KMS-11 (cell line): ENCODE data around the gene FAM32A.
A peak's percentile ranks its signal among the peaks of the same experiment; 100 is the strongest.

ENCODE experiments used
- H2AFZ ChIP-seq: fragments of 200-600 bp; sonication (generic); 2 replicates; pipeline ENCODE4 v1.6.1; 2016; ENCODE audit warnings: antibody characterized with exemption, mixed run types, low read depth
- H3K27ac ChIP-seq: fragments of 200-600 bp; sonication (generic); 2 replicates; pipeline ENCODE4 v1.6.1; 2016; ENCODE audit warnings: mild to moderate bottlenecking, mixed run types
- H3K27me3 ChIP-seq: fragments of 200-600 bp; sonication (generic); 2 replicates; pipeline ENCODE4 v1.6.1; 2017; ENCODE audit warnings: mild to moderate bottlenecking, low read depth, mixed run types, moderate library complexity; ENCODE audit not compliant: insufficient read depth
- H3K36me3 ChIP-seq: fragments of 200-600 bp; sonication (generic); 2 replicates; pipeline ENCODE4 v1.6.1; 2017; ENCODE audit warnings: mild to moderate bottlenecking, mixed run types; ENCODE audit not compliant: insufficient read depth
- H3K4me1 ChIP-seq: fragments of 200-600 bp; sonication (generic); 2 replicates; pipeline ENCODE4 v1.6.1; 2016; ENCODE audit warnings: mild to moderate bottlenecking, low read depth, mixed run types; ENCODE audit not compliant: poor library complexity, severe bottlenecking
- H3K4me2 ChIP-seq: fragments of 200-600 bp; sonication (generic); 2 replicates; pipeline ENCODE4 v1.7.0; 2016; ENCODE audit warnings: mild to moderate bottlenecking, mixed run types
- H3K4me3 ChIP-seq: fragments of 200-600 bp; sonication (generic); IDR thresholded peaks from 2 replicates; pipeline ENCODE4 v1.6.1; 2017; ENCODE audit warnings: low read depth, low read length, mixed read lengths; ENCODE audit not compliant: insufficient read depth
- H3K79me2 ChIP-seq: fragments of 200-600 bp; sonication (generic); 2 replicates; pipeline ENCODE4 v1.6.1; 2016; ENCODE audit warnings: low read depth, mixed run types; ENCODE audit not compliant: insufficient read depth
- H3K9ac ChIP-seq: fragments of 200-600 bp; sonication (generic); 2 replicates; pipeline ENCODE4 v1.6.1; 2016; ENCODE audit warnings: mild to moderate bottlenecking, mixed run types
- H4K20me1 ChIP-seq: fragments of 200-600 bp; sonication (generic); 2 replicates; pipeline ENCODE4 v1.6.1; 2016; ENCODE audit warnings: mild to moderate bottlenecking, mixed run types; ENCODE audit not compliant: insufficient read depth
- TF ChIP-seq, protein P1 (sequence below): fragments of 200-600 bp; sonication (generic); conservative IDR thresholded peaks from 2 replicates; pipeline ENCODE4 v1.6.1; 2017; ENCODE audit warnings: low read depth, mild to moderate bottlenecking, antibody characterized with exemption, low read length, moderate library complexity, mixed read lengths

FAM32A gene

DNA sequence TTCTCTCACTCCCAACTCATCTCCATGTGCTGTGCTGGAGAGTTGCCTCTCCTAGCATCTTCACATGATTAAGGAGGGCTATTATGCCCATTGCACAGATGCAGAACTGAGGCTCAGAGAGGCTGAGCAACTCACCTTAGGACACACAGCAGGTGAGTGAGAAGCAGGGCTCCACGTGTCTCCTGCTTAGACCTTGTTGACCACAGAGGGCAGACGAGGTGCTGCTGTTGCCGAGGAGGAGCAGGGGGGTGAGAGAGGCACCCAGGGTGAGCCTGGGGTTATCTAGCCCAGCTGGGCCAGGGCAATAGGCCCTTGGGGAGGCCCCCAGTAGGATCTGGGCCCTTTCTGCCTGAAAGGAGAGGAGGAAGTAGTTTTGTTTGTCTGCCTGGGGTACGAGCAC lies 44.2 kb upstream of the FAM32A start:
- Histone ChIP-seq H3K4me2 (no peak overlapping the region), H3K4me3 (no peak overlapping the region), H3K79me2 (no peaks in the 10 kb centered on the region), H3K9ac (no peak overlapping the region), H4K20me1 (no peaks in the 10 kb centered on the region), H2AFZ (no peak overlapping the region), H3K4me1 (peaks cover 6% of the 10 kb centered on the region), H3K36me3 (no peaks in the 10 kb centered on the region), H3K27ac (no peak overlapping the region), H3K27me3 (no peaks in the 10 kb centered on the region)
- TF ChIP-seq, protein P1, sequence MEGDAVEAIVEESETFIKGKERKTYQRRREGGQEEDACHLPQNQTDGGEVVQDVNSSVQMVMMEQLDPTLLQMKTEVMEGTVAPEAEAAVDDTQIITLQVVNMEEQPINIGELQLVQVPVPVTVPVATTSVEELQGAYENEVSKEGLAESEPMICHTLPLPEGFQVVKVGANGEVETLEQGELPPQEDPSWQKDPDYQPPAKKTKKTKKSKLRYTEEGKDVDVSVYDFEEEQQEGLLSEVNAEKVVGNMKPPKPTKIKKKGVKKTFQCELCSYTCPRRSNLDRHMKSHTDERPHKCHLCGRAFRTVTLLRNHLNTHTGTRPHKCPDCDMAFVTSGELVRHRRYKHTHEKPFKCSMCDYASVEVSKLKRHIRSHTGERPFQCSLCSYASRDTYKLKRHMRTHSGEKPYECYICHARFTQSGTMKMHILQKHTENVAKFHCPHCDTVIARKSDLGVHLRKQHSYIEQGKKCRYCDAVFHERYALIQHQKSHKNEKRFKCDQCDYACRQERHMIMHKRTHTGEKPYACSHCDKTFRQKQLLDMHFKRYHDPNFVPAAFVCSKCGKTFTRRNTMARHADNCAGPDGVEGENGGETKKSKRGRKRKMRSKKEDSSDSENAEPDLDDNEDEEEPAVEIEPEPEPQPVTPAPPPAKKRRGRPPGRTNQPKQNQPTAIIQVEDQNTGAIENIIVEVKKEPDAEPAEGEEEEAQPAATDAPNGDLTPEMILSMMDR, result no peak

DNA sequence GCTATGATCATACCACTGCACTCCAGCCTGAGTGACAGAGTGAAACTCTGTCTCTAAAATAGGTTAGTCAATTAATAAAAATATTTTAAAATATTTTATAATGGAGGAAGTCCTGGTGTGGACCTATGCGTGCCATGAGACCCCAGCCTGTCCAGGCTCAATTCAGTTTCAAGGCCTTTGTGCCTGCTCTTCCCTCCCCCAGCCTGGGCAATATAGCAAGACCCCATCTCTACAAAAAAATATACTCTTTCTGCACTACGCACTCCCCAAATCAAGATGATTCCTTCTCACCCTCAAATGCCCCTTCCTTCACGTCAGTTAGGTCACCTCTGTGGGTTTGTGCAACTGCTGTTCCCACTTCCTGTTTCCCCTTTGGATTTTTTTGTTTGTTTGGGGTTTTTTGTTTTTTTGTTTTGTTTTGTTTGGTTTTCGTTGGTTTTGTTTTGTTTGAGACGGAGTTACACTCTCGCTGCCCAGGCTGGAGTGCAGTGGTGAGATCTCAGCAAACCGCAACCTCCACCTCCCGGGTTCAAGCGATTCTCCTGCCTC lies 43.1 kb upstream of the FAM32A start:
- no peak overlapping the region for H3K9ac ChIP-seq
- H3K36me3 ChIP-seq, result no peaks in the 10 kb centered on the region
- H3K27me3 ChIP-seq, result no peaks in the 10 kb centered on the region
- H3K27ac ChIP-seq, result no peak overlapping the region
- no peak overlapping the region for H3K4me3 ChIP-seq
- H4K20me1 ChIP-seq, result no peaks in the 10 kb centered on the region
- TF ChIP-seq, protein P1, result no peak
- no peaks in the 10 kb centered on the region for H3K79me2 ChIP-seq
- H2AFZ ChIP-seq, result no peak overlapping the region
- no peak overlapping the region for H3K4me2 ChIP-seq
- peaks cover 6% of the 10 kb centered on the region for H3K4me1 ChIP-seq

DNA sequence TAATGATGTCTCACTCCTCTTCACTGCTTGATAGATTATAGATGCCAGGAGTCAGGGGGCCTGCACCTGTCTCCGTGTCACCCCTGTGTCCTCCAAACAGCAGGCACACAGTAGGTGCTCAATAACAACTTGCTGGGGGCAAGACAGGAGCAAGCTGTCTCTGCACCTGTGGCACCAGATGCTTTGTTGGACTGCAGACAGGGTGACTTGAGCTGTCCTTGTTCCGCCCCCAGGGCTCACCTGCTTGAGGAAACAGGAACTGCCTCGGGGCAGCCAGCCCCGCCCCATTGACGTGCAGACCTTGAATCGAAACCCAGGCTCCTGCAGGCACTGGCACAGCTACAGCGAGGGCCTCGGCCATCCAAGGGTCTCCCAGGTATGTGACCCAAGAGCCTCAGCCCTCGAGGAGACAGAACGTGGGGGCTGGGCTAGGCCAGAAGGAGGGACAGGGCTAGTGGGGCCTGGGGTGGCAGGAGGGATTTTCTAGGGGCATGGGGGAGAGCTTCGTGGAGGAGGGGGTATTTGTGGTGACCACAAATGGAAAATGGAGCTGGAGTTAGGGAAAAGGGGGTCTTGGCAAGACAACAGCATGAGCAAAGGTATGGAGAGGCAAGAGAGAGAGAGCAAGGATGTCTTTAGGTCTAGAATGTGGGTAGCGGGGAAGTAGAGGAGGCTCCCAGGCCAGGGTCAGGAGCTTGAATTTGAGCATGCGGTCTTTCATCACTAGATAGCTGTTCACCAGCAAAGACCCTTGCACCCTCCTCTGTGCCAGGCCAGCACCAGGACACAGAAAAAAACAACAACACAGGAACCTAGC lies 41.6 kb upstream of the FAM32A start, which contains the start of gene HSH2D:
Gene HSH2D (plus strand): TSS at position 287 of the 817 bp plus-strand sequence. CDS start 5,066 bp downstream, outside the sequence.
- H3K27ac ChIP-seq, result peak within 1 kb of the TSS; percentile 4; the same call in 1 of the 2 replicates
- H3K36me3 ChIP-seq, result no peaks in the 10 kb centered on the region
- peak within 1 kb of the TSS; percentile 62; the same call in 1 of the 2 replicates for H3K4me2 ChIP-seq
- no peaks in the 10 kb centered on the region for H3K27me3 ChIP-seq
- no peaks in the 10 kb centered on the region for H4K20me1 ChIP-seq
- H2AFZ ChIP-seq, result peak within 1 kb of the TSS; percentile 57; the same call in 1 of the 2 replicates
- H3K4me1 ChIP-seq, result peaks cover 6% of the 10 kb centered on the region
- TF ChIP-seq, protein P1, result no peak
- no peaks in the 10 kb centered on the region for H3K79me2 ChIP-seq
- H3K4me3 ChIP-seq, result no peak within 1 kb of the TSS
- peak within 1 kb of the TSS; percentile 49; the same call in 1 of the 2 replicates for H3K9ac ChIP-seq

DNA sequence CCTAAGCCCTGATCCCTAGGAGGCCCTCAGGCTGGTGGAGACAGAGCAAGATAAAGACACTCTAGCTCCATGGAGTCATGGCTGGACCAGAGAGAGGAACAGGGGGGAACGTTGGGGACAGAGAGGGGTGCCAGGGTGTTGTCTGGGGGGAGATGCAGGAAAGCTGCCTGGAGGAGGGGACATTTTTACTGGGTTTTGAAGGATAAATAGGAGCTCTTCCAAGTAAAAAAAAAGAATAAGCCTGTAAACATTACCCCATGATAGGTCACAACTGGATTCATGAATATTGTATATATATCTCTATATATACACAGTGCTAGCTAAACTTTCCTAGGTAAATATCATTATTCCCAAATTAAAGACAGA lies 41.0 kb upstream of the FAM32A start:
- Histone ChIP-seq H3K4me2 (peak overlapping the region; percentile 62; the same call in 1 of the 2 replicates), H3K36me3 (no peaks in the 10 kb centered on the region), H3K4me1 (peaks cover 6% of the 10 kb centered on the region), H3K4me3 (no peak overlapping the region), H4K20me1 (no peaks in the 10 kb centered on the region), H3K27me3 (no peaks in the 10 kb centered on the region), H2AFZ (peak overlapping the region; percentile 57; the same call in 1 of the 2 replicates), H3K9ac (no peak overlapping the region; the same call in 1 of the 2 replicates), H3K27ac (no peak overlapping the region), H3K79me2 (no peaks in the 10 kb centered on the region)
- TF ChIP-seq, protein P1, result no peak
